Stomach (tissue), 9 donors: ENCODE measurements around the gene FOXA1. TPM values are rescaled to one million over a fixed set of nuclear protein-coding genes. Genes with fewer than 3 reads are reported as not detected.

ENCODE experiments used
- DNase-seq, 2 donors: peaks; one replicate each; pipeline versions ENCODE4 v3.0.0 to v3.0.0-alpha.2; 2013 to 2019
- H3K27ac ChIP-seq, 5 donors: fragments of 200-600 bp in 4 of 5; sonication (generic) in 4 of 5; one replicate each; pipeline ENCODE4 v1.5.1; 2013 to 2019; ENCODE audit warnings: mild to moderate bottlenecking in 1 of 5, moderate library complexity in 1 of 5
- H3K27me3 ChIP-seq, 3 donors: fragments of 200-600 bp; sonication (generic); one replicate each; pipeline ENCODE4 v1.5.1; 2017 to 2019; ENCODE audit warnings: mixed run types in 1 of 3
- H3K36me3 ChIP-seq, 4 donors: fragments of 200-600 bp; sonication (generic); 1 replicate in 3 of 4; 2 replicates in 1 of 4; pipeline ENCODE4 v1.5.1; 2016 to 2019
- H3K4me1 ChIP-seq, 4 donors: fragments of 200-600 bp; sonication (generic); one replicate each; pipeline ENCODE4 v1.5.1; 2016 to 2019
- H3K4me3 ChIP-seq, 4 donors: fragments of 200-600 bp; sonication (generic) in 3 of 4; one replicate each; pipeline ENCODE4 v1.5.1; 2016 to 2019; ENCODE audit warnings: mild to moderate bottlenecking in 1 of 4
- H3K9me3 ChIP-seq, 4 donors: fragments of 200-600 bp; sonication (generic); one replicate each; pipeline ENCODE4 v1.5.1; 2016 to 2019
- CTCF ChIP-seq, 7 experiments: fragments of 450-650 bp in 4 of 7; fragments of 200-600 bp in 3 of 7; sonication (generic) in 3 of 7; IDR thresholded peaks; one replicate each; pipeline ENCODE4 v1.5.1; 2016 to 2019; ENCODE audit warnings: antibody characterized with exemption in 7 of 7, control low read depth in 2 of 7, mild to moderate bottlenecking in 1 of 7
- EP300 ChIP-seq: sonication (generic); formaldehyde crosslinking; IDR thresholded peaks from one replicate; pipeline ENCODE4 v1.6.1; 2017; ENCODE audit warnings: antibody characterized with exemption
- POLR2A ChIP-seq, 4 donors: fragments of 450-650 bp; IDR thresholded peaks; one replicate each; pipeline ENCODE4 v1.6.1; 2016; ENCODE audit warnings: antibody characterized with exemption in 4 of 4, control low read depth in 2 of 4, mild to moderate bottlenecking in 1 of 4, moderate library complexity in 1 of 4
- POLR2AphosphoS5 ChIP-seq, 3 donors: sonication (generic); formaldehyde crosslinking; IDR thresholded peaks; one replicate each; pipeline ENCODE4 v1.6.1; 2016; ENCODE audit warnings: antibody characterized with exemption in 3 of 3
- WGBS, 5 donors: extraction: QIAGEN DNeasy Blood & Tissue Kit in 3 of 5; methylation state at CpG; one replicate each; pipeline versions ENCODE4 v1.1.5 to v1.1.7; 2013 to 2018; 5-methylcytosine and 5-hydroxymethylcytosine counted together
- intact Hi-C: fragments of 100-400 bp; cut with DNase I; formaldehyde crosslinking; loops from one replicate; pipeline ENCODE4 v1.15.1; 2023; ENCODE audit warnings: low total_unique reads
- polyA plus RNA-seq, 3 donors: library from polyadenylated mRNA; stranded (reverse); fragments of 200-250 nt; gene quantifications; one replicate each; pipeline ENCODE4 v1.2.3, GENCODE V29; 2013
- total RNA-seq, 5 donors: library from RNA; depleted of rRNA; stranded (reverse); fragments of >200 nt; gene quantifications; one replicate each; pipeline versions ENCODE4 v1.1.0 to v1.2.3, GENCODE V29; 2014 to 2016
- donor health status: healthy with polysubstance abuse.
- donor health status: Bipolar disorder and iron deficiency.
- donor health status: healthy.

FOXA1 gene
- total and polyA plus RNA-seq, 8 donors = 0.58 to 147 (median 26.9) TPM

GRCh38 chr14:37597538-37597913, 2.5 kb upstream of the FOXA1 start:
- Histone ChIP-seq H3K27ac (peak overlapping the region; percentile 86 to 95 (median 92)), H3K4me1 (peaks cover 41 to 58% (median 50%) of the 10 kb centered on the region in 4 donors), H3K4me3 (peak overlapping the region; percentile 29 to 67 (median 34)), H3K9me3 (no peaks in the 10 kb centered on the region), H3K27me3 (peaks cover 11 to 99% (median 81%) of the 10 kb centered on the region in 3 donors), H3K36me3 (peaks cover 0 to under 1% (median 0%) of the 10 kb centered on the region in 4 donors)
- intact Hi-C loops = no loop called here
- TF ChIP-seq POLR2AphosphoS5 (IDR thresholded peaks at IDR 0.05) (no peak), CTCF (IDR thresholded peaks at IDR 0.05) (peak in 4 of 7 experiments; percentile 28 to 46 (median 43))
- peak; percentile 69 to 77 for DNase-seq
- 4 to 15% (median 6%) methylated on average over 18 to 20 of the region's 20 CpGs for WGBS, 5 donors

GRCh38 chr14:37596790-37597472, 1.9 kb upstream of the FOXA1 start:
- peaks cover 17 to 99% (median 83%) of the 10 kb centered on the region in 3 donors for H3K27me3 ChIP-seq
- no peak for TF ChIP-seq CTCF (IDR thresholded peaks at IDR 0.05)
- TF ChIP-seq POLR2A (IDR thresholded peaks at IDR 0.05) = no peak
- TF ChIP-seq POLR2AphosphoS5 (IDR thresholded peaks at IDR 0.05) = no peak
- no peak for TF ChIP-seq EP300
- peaks cover 0 to 4% (median 0%) of the 10 kb centered on the region in 4 donors for H3K36me3 ChIP-seq
- no peaks in the 10 kb centered on the region for H3K9me3 ChIP-seq
- H3K4me1 ChIP-seq = peaks cover 41 to 62% (median 50%) of the 10 kb centered on the region in 4 donors
- H3K27ac ChIP-seq = peak overlapping the region; percentile 28 to 95 (median 91)
- WGBS, 5 donors = 6 to 13% (median 10%) methylated on average over 7 of the region's 7 CpGs
- peak overlapping the region; percentile 29 to 67 (median 58) for H3K4me3 ChIP-seq
- intact Hi-C loops = no loop called here
- DNase-seq = peak in 1 of 2 donors; percentile 31

- peak; percentile 68 to 86 for DNase-seq
- intact Hi-C loops = no loop called here
- Histone ChIP-seq H3K4me1 (peaks cover 40 to 69% (median 55%) of the 10 kb centered on the region in 4 donors), H3K36me3 (peaks cover 0 to 4% (median 2%) of the 10 kb centered on the region in 4 donors), H3K4me3 (peak overlapping the region; percentile 47 to 67 (median 58)), H3K9me3 (no peaks in the 10 kb centered on the region), H3K27ac (peak overlapping the region; percentile 86 to 95 (median 92)), H3K27me3 (peaks cover 25 to 99% (median 86%) of the 10 kb centered on the region in 3 donors)
- TF ChIP-seq CTCF (IDR thresholded peaks at IDR 0.05) = no peak
- no peak for TF ChIP-seq EP300
- no peak for TF ChIP-seq POLR2A (IDR thresholded peaks at IDR 0.05)
- peak in 2 of 3 donors; percentile 9 to 33 for TF ChIP-seq POLR2AphosphoS5 (IDR thresholded peaks at IDR 0.05)
- 2 to 7% (median 3%) methylated on average over 34 to 46 of the region's 46 CpGs for WGBS, 5 donors
Measured at GRCh38 chr14:37595809-37596621, 966 bp upstream of the FOXA1 start.

- Histone ChIP-seq H3K36me3 (peaks cover 0 to 4% (median 2%) of the 10 kb centered on the region in 4 donors), H3K4me3 (peak overlapping the region; percentile 47 to 67 (median 58)), H3K4me1 (peaks cover 24 to 55% (median 41%) of the 10 kb centered on the region in 4 donors), H3K9me3 (no peaks in the 10 kb centered on the region), H3K27ac (peak overlapping the region; percentile 86 to 95 (median 92)), H3K27me3 (peaks cover 33 to 99% (median 80%) of the 10 kb centered on the region in 3 donors)
- WGBS, 5 donors = 1 to 4% (median 2%) methylated on average over 29 to 55 of the region's 56 CpGs
- intact Hi-C loops = no loop called here
- peak; percentile 82 to 95 for DNase-seq
- peak in 5 of 7 experiments; percentile 60 to 78 (median 72) for TF ChIP-seq CTCF (IDR thresholded peaks at IDR 0.05)
- no peak for TF ChIP-seq POLR2A (IDR thresholded peaks at IDR 0.05)
- no peak for TF ChIP-seq EP300
- peak in 2 of 3 donors; percentile 42 to 49 for TF ChIP-seq POLR2AphosphoS5 (IDR thresholded peaks at IDR 0.05)
Measured at GRCh38 chr14:37594238-37594970, 645 bp downstream of the FOXA1 start.
